HG02938 (cell line): ENCODE measurements around the gene APEH.

ENCODE experiments used
- ATAC-seq: cut with Tn5 transposase; IDR thresholded peaks from one replicate; pipeline ENCODE4 v1.9.1; 2021; ENCODE audit warnings: mild to moderate bottlenecking, moderate library complexity; ENCODE audit not compliant: unreplicated experiment

The APEH gene

DNA sequence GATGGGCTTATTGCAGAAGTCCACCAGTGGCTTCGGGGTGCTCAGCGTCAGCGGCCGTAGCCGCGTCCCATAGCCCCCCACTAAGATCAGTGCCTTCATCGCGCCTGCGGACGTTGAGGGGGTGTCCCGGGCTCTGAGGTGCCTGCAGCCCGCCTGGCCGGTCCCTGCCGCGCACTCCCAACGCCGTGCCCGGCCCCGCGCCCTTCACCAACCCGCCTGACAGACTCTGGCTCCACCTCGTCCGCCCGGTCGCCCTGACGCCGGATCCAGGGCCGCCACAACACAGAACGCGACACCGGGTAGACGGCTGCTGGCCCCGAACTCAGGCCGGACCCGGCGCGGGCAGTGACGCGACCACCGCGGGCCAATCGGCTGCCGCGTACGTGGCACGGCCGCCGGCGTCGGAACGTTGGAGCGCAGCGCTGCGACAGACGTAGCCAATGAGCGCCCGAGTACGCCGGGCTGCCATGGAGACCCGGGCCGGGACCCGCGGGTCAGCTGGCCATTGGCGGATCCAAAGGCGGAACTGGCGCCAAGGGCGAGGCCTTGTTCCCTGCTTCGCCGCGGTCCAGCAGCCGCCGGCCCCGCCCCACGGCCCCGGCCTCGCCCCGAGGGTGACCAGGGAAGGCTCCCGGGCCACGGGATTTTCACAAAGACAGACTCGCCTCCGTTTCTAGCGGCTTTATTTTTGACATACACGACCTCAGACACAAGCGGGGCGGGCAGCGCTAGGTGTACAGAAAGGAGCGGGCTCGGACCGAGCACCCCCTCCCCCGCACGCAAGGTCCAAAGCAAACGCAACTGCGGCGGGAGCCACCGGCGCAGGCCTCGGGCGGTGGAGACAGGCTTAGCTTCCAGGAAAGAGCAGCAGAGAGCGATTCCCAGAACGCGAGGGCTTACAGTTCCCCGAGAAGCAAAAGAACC is 49.7 kb downstream of the APEH start, which contains the start of gene GMPPB:
Gene GMPPB (minus strand): TSS at position 324 of the 924 bp plus-strand sequence. CDS start 225 bp downstream, at position 99.
- peak; percentile 63 for ATAC-seq

DNA sequence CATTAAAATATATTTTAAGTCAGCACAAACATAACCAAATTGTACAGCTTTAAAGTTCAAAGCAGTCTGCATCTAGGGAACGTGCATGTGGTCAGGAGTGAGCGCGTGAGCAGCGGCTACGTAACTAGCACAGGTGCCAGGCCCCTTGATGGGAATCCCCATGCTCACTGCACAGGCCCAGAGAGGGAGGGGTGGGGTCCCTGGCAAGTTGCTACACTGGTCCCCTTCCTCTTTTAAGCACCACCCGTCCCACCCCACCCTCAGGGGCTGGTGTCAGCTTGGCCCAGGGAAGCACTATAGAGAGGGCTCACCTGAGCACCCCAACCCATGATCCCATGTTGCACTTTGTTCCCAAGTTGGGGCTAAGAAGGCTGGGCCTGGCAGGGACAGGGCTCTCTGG is 50.4 kb downstream of the APEH start:
- ATAC-seq = no peak

- ATAC-seq = no peak
Measured at GRCh38 chr3:49725906-49726681, 51.9 kb downstream of the APEH start.

- ATAC-seq = no peak
Measured at GRCh38 chr3:49727154-49727923, 53.2 kb downstream of the APEH start.

DNA sequence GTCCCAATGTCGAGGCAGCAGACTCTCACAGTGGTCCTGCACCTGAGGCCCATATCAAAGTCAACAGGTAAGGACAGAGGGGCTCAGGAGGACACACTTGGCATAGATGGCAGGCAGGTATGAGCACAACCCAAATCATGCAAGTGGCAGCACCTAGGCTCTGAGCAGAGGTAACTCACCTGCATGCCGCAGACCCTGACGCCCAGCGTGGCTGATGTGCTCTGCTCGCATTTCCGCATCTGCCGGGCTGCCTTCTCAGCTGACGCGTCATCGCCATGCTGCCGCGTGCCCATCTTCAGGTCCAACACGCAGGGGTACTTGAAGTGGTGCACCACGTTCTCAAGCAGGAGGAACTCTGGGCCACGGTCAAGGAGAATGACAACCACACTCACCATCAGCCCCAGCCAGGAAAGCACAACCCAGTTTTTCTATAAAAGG is 53.8 kb downstream of the APEH start:
- no peak for ATAC-seq

DNA sequence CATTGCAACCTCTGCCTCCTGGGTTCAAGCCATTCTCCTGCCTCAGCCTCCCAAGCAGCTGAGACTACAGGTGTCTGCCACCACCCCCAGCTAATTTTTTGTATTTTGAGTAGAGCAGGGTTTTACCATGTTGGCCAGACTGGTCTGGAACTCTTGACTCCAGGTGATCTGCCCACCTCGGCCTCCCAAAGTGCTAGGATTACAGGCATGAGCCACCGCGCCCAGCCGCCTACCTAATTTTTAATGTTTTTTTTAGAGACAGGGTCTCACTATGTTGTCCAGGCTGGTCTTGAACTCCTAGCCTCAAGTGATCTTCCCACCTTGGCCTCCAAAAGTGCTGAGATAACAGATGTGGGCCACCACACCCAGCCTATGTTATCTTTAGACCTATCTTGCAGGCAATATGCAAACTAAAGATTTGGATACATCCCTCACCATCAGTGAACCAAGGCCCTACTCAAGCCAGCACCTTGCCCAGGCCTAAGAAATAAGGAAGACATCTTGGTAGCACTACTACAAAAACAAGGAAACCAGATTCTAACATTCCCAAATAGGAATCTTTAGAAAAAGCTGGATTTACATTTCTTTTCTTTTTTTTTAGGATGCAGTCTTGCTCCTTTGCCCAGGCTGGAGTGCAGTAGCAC is 55.9 kb downstream of the APEH start:
- ATAC-seq = no peak

DNA sequence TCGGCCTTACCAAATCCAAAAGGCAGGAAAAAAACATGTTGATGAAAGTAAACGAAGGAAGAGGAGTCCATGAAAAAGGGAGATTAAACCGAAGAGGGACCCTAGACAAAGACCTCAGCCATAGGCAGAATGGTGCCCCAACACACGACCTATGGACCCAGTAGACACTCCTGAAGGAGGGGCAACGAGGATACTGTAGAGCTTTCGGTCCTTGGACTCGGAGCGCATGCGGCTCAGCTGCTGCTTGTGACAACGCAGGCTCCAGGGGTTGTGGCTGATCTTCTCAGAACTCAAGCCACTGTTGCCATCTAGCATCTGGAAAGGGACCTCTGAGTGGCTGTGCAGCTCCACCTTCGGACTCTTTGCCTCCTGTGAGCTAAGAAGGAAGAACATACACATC is 58.4 kb downstream of the APEH start:
- no peak for ATAC-seq

GRCh38 chr3:49733551-49733950 is 59.4 kb downstream of the APEH start:
- no peak for ATAC-seq
